Lower leg skin (tissue), 4 donors: Measurements from ENCODE around the gene CEP55. TPM values are rescaled to one million over a fixed set of nuclear protein-coding genes. Genes with fewer than 3 reads are reported as not detected.

Source experiments
- DNase-seq, 2 donors: peaks; one replicate each; pipeline ENCODE4 v3.0.0-alpha.2; 2019; ENCODE audit warnings: low spot score in 2 of 2
- H3K4me3 ChIP-seq: fragments of 200-600 bp; sonication (generic); 2 replicates; pipeline ENCODE4 v1.5.1; 2017; ENCODE audit warnings: mild to moderate bottlenecking, low read depth; ENCODE audit not compliant: poor library complexity, severe bottlenecking
- POLR2A ChIP-seq, 2 donors: fragments of 450-650 bp; IDR thresholded peaks; one replicate each; pipeline ENCODE4 v1.6.1; 2016 to 2017; ENCODE audit warnings: antibody characterized with exemption in 2 of 2, mild to moderate bottlenecking in 1 of 2, moderate library complexity in 1 of 2
- WGBS, 2 donors: methylation state at CpG; one replicate each; pipeline ENCODE4 v1.1.5; 2018; 5-methylcytosine and 5-hydroxymethylcytosine counted together
- intact Hi-C: fragments of 100-400 bp; cut with DNase I; formaldehyde crosslinking; loops from one replicate; pipeline ENCODE4 v1.15.0; 2023; ENCODE audit warnings: low total_unique reads
- total RNA-seq, 4 donors: library from RNA; depleted of rRNA; stranded (reverse); fragments of >200 nt; gene quantifications; one replicate each; pipeline ENCODE4 v1.1.0, GENCODE V29; 2016
- TF ChIP-seq, protein P1 (sequence below), 3 donors: fragments of 450-650 bp; IDR thresholded peaks; one replicate each; pipeline ENCODE4 v1.5.1; 2016; ENCODE audit warnings: antibody characterized with exemption in 3 of 3, mild to moderate bottlenecking in 3 of 3, moderate library complexity in 2 of 3

CEP55 gene
- total RNA-seq, 4 donors from 2014 or later = 0.29 to 3.3 (median 1.7) TPM

GRCh38 chr10:93560541-93560940 is 64.1 kb downstream of the CEP55 start:
- DNase-seq = no peak
- whole genome bisulfite sequencing, 2 donors = 76 to 85% methylated on average over 6 of the region's 6 CpGs
- TF ChIP-seq POLR2A (IDR thresholded peaks at IDR 0.05) = no peak
- TF ChIP-seq, protein P1, sequence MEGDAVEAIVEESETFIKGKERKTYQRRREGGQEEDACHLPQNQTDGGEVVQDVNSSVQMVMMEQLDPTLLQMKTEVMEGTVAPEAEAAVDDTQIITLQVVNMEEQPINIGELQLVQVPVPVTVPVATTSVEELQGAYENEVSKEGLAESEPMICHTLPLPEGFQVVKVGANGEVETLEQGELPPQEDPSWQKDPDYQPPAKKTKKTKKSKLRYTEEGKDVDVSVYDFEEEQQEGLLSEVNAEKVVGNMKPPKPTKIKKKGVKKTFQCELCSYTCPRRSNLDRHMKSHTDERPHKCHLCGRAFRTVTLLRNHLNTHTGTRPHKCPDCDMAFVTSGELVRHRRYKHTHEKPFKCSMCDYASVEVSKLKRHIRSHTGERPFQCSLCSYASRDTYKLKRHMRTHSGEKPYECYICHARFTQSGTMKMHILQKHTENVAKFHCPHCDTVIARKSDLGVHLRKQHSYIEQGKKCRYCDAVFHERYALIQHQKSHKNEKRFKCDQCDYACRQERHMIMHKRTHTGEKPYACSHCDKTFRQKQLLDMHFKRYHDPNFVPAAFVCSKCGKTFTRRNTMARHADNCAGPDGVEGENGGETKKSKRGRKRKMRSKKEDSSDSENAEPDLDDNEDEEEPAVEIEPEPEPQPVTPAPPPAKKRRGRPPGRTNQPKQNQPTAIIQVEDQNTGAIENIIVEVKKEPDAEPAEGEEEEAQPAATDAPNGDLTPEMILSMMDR (IDR thresholded peaks at IDR 0.05) = no peak
- intact Hi-C loops = no loop called here
- H3K4me3 ChIP-seq = no peak overlapping the region

DNA sequence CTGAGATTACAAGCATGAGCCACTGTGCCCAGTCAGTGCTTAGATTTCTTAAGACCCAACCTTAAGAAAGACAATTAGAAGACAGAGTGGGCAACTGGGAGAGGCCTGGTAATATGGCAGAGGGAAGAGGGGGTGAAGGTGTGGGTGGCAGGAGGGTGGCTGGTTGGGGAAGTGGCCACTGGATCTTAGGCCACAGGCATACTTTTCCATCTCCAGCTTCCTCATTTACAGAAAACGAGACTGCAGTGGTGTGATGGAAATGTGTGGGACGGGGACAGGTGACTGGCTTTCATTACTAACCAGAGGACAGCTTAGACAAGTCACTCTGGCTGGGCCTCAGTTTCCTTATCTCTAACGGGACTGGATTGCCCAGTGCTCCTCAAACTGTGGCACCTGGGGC is 69.0 kb downstream of the CEP55 start:
- no peak for DNase-seq
- WGBS, 2 donors = 76 to 83% methylated on average over 3 of the region's 3 CpGs
- no peak for TF ChIP-seq POLR2A (IDR thresholded peaks at IDR 0.05)
- TF ChIP-seq, protein P1 (IDR thresholded peaks at IDR 0.05) = no peak
- H3K4me3 ChIP-seq = no peak overlapping the region
- intact Hi-C loops = no loop called here

DNA sequence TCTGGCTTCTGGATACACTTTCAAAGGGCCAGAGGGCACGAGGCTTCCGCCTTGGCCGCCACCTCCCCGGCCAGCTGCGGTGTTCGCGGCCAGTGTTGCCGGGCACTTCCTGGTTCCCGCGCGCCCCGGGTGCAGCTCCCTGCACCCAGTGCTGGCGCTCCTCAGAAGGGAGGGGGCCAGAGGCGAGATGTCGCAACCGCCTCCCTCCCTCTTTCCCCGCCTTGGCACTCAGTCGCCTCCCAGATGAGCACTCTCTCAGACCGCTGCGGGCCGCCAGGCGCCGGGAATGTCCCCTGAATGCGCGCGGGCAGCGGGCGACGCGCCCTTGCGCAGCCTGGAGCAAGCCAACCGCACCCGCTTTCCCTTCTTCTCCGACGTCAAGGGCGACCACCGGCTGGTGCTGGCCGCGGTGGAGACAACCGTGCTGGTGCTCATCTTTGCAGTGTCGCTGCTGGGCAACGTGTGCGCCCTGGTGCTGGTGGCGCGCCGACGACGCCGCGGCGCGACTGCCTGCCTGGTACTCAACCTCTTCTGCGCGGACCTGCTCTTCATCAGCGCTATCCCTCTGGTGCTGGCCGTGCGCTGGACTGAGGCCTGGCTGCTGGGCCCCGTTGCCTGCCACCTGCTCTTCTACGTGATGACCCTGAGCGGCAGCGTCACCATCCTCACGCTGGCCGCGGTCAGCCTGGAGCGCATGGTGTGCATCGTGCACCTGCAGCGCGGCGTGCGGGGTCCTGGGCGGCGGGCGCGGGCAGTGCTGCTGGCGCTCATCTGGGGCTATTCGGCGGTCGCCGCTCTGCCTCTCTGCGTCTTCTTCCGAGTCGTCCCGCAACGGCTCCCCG is 70.2 kb downstream of the CEP55 start, which contains the start of gene FFAR4:
Gene FFAR4 (plus strand): TSS at position 231 of the 842 bp plus-strand sequence. CDS start 56 bp downstream, at position 287.
- WGBS, 2 donors = 1 to 3% methylated on average over 38 to 81 of the region's 85 CpGs
- no peak for DNase-seq
- H3K4me3 ChIP-seq = no peak within 1 kb of the TSS
- intact Hi-C loops = no loop called here
- TF ChIP-seq, protein P1 (IDR thresholded peaks at IDR 0.05) = no peak
- TF ChIP-seq POLR2A (IDR thresholded peaks at IDR 0.05) = no peak

DNA sequence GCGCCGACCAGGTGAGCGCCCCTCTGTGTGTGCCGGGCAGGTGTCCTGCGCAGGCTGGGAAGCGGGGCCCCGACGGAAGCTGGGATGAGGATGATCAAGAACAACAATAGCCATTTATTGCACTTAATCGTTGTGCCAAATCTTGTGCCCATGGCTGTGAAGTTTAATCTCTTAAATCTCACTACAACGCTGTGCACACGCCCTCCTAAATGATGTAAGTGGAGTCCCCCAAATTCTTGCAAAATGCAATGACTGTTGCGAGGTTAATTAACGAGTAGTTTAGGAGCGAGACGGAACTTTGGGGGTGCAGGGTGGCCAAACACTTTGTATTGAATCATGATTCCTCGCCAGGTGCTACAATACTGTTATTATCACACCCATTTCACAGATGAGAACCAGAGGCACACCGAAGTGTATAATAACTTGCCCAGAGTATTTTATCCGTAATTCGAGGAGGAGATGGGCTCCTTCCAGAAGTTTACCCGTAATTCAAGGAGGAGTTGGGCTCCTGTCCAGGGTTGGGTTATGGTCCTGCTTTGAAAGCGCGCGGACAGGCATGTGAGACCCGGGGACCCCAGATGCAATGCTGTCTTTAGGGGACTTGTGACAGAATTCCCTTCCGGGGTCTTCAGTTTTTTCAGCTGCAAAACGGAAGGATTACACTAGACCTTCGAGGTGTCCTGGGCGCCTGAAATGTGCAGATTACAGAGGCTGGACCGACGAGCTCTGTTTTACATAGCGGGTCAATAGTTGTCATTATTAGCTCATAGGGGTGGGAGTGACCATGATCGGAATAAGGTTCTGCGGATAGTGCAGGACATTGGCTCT is 71.1 kb downstream of the CEP55 start:
- no peak overlapping the region for H3K4me3 ChIP-seq
- no peak for DNase-seq
- intact Hi-C loops = no loop called here
- 9 to 22% methylated on average over 33 of the region's 33 CpGs for WGBS, 2 donors
- no peak for TF ChIP-seq POLR2A (IDR thresholded peaks at IDR 0.05)
- TF ChIP-seq, protein P1 (IDR thresholded peaks at IDR 0.05) = no peak

GRCh38 chr10:93568105-93568390 is 71.6 kb downstream of the CEP55 start:
- intact Hi-C loops = no loop called here
- no peak for DNase-seq
- 11% methylated on average over 21 of the region's 21 CpGs for WGBS, 2 donors
- no peak for TF ChIP-seq POLR2A (IDR thresholded peaks at IDR 0.05)
- TF ChIP-seq, protein P1 (IDR thresholded peaks at IDR 0.05) = no peak
- no peak overlapping the region for H3K4me3 ChIP-seq
